Measurements from ENCODE around the gene C2CD4A.

DNA sequence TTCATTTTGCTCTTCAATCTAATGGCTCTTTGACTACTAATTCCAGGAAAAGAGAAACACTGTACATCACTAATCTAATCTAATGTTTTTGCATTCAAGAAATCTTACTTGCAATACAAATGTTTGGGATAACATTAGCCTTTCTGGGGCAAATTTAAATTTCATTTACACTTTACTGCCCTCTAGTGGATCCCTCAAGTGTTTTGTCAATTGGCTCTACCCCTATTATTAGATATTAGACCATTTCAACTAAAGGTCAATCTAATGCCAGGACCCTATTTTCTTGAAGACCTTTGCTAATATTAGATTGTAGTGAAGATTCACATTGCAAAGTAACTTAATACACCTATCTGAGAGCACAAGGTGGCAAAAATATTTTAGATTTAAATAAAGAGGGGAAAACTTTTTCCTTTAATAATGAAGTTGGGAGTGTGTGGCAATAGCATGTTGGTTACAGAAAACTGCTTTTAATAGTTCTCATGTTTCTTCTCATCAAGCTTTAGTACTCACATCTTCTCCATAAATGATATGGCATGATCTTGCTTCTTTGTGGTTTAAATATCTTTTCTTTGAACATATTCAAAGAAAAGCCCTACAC lies 5.0 kb downstream of the C2CD4A start:
- TF ChIP-seq, protein P1, sequence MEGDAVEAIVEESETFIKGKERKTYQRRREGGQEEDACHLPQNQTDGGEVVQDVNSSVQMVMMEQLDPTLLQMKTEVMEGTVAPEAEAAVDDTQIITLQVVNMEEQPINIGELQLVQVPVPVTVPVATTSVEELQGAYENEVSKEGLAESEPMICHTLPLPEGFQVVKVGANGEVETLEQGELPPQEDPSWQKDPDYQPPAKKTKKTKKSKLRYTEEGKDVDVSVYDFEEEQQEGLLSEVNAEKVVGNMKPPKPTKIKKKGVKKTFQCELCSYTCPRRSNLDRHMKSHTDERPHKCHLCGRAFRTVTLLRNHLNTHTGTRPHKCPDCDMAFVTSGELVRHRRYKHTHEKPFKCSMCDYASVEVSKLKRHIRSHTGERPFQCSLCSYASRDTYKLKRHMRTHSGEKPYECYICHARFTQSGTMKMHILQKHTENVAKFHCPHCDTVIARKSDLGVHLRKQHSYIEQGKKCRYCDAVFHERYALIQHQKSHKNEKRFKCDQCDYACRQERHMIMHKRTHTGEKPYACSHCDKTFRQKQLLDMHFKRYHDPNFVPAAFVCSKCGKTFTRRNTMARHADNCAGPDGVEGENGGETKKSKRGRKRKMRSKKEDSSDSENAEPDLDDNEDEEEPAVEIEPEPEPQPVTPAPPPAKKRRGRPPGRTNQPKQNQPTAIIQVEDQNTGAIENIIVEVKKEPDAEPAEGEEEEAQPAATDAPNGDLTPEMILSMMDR (IDR thresholded peaks at IDR 0.05) = peak; percentile 61 to 73 (median 67)
- TF ChIP-seq POLR2A (IDR thresholded peaks at IDR 0.05; ENCODE audit: low read depth) = no peak
